ENCODE results near the gene PEX1.
"Not testable (repeated sequence)": the region's sequence is repeated elsewhere in the genome, so short reads cannot be mapped to it uniquely, and the experiment has no call there.

Gene PEX1

DNA sequence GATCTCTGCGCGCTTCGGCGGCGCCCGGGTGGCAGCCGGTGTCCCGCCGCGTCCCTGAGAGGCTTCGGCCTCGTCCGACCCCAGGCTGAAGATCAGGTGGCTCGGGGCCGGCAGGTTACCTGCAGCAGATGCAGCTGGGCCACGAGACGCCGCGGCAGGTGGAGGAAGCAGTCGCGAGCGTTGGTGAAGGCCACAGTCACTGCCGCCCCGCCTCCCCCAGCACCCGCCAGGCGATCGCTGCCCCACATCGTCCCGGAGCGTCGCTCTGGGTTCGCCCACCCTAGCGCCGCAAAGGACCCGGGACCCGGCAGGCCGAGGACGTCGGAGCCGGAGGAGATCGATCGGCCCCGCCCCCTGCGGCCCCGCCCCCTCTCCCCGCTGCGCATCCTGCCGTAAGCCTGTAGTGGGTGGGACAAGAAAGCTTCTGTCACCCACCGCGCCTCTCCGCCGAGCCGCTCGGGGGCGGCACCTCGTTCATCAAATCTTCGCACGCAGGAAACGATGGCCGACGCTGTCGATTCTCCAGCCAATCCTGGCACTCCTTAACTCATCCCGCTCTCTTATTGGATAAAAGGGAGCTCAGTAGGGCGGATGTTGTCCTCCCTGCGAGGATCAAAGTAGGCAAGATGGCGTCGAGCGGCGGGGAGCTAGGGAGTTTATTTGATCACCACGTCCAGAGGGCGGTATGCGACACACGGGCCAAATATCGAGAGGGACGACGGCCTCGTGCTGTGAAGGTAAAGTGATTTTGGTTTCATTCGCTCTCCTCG, at the start of gene PEX1, which contains the start of gene RBM48:
Gene PEX1, minus strand, starts transcription at position 333 of the 770 bp plus-strand sequence. Its CDS starts 85 bp downstream, at position 248.
Gene RBM48, plus strand, starts transcription at position 608 of the 770 bp plus-strand sequence. Its CDS starts 19 bp downstream, at position 627.
- DNase-seq = peak; percentile 98

DNA sequence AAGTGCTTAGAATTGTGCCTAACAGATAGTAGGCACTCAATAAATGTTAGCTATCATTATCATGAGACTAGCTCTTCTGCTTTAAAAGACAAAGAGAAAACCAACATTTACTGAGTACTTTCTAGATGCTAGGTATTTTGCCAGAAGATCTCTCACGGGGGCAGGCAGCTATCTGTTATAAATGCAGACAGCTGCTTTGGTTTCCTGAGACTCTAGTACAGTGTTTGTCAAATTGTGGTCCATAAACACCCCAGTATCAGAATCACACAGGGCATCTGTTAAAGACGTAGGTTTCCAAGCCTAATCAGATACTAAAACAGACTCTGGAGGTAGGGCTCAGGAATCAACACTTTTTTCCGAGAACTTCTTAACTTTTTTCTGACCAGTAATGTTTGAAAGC, 48.0 kb upstream of the PEX1 start:
- DNase-seq = no peak

DNA sequence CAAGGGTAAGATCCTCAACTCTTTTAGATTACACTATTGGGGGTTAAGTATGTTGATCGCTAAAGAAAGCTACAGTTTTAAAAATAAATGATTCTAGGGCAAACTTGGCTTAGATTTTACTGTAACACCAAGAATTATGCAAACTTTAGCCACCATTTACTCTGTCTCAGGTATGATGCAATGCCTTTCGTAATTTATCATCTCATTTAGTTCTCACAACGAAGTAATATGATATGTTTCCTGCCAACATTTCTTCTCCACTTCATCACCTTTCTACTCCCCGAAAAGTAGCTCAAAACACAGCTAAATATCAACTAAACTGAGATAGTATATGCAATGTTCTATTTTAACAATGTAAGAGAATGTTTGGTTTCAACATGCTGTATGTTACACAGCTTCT, 40.8 kb upstream of the PEX1 start:
- DNase-seq = no peak

DNA sequence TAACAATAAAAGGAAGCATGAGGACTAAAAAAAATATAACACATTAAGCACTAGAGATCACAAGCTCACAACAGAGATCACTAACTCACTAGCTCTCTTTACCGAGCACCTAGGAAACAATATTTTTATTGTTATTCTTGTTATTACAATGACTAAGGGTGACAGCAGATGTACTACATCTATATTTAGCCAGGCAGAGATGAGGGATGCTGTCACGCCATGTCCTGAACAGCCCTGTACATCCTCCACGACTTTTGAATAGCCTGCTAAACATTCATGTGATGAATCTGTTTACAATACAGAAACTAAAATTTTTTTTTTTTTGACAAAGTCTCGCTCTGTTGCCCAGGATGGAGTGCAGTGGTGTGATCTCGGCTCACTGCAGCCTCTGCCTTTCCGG, 39.1 kb upstream of the PEX1 start:
- no peak for DNase-seq

DNA sequence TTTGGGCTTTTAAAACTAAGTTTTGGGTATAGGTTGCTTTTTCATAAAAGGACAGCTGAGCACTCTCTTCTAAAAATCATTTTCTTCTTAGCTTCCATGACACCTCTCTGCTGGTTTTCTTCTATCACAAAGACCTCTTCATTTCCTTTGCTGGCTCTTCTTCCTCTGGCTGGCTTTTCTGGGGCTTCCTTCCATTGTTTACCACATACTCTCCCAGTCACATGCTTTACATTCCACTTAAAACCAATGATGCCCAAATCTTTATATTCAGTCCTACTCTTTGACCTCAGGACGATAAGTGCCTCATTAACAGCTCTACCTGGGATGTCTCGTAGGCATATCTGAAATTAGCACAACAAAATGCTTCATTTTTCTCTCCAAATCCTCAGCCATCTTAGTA, 35.0 kb upstream of the PEX1 start:
- no peak for DNase-seq

DNA sequence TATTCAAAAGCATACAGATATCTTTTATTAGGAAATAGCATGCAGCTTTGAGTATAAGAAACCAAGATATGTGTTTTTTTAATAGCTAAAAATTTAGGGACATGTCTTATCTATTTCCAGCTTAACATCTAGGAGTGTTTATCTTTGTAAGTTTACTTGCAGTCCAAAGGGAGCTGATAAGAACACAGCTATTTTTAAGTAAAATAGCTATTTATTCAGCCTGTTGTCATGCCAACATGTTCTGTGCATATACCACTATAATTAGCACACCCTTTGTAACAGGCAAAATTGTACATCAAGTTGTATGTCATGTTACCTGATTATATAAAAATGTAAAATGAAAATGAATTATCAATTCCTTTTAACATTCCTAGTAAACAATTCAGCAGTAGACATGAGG, 32.3 kb upstream of the PEX1 start:
- DNase-seq = no peak

DNA sequence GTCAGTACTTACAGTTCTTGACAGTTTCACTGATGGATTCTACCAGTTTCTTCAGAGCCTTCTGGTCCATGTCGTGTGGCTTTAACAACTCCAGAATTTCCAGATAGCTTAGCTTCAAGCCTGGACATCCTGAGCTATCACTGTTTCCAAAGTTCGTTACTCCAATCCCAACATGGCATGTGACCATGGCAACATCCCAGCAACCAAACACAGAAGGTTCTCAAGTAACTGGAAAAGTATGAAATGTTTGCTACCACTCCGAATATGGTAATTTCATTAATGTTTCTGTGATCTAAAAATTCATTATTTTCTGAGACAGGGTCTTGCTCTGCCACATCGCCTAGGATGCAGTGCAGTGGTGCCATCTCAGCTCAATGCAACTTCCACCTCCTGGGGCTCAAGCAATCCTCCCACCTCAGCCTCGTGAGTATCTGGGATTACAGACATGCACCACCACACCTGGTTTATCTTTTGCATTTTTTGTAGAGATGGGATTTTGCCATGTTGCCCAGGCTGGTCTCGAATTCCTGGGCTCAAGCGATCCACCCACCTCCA, 29.6 kb upstream of the PEX1 start:
- DNase-seq = no peak

DNA sequence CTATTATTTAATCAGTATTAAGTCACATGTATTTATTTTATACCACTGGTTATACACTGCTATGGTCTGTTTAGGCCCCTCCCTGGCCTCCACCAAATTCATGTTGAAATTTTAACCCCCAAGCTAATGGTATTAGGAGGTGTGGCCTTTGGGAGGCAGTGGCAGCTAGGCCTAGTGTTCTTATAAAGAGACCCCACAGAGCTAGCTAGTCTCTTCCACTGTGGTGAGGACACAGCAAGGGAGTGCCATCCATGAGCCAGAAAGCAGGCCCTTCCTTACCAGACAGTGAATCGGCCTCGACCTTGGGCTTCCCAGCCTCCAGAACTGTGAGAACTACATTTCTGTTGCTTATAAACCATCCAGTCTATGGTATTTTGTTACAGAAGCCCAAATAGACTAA, 28.9 kb upstream of the PEX1 start:
- no peak for DNase-seq

DNA sequence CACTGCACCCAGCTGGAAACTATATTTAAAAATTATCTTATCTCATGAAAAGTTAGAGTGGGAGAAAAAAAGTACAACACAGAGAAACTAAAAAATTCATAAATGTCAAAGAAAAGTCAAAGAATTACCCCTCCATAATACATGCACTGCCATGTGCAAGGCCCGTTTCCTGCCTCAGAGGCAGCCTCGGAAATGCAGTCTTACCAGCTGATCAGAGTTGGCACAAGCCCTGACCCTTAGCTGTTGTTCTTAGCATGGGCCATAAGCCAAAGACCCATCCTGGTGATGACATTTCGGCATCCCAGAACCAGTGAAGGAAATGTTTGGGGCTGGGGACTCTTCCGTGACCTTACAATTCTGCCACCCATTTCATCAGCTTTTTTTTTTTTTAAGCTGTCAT, 21.9 kb upstream of the PEX1 start:
- no peak for DNase-seq

DNA sequence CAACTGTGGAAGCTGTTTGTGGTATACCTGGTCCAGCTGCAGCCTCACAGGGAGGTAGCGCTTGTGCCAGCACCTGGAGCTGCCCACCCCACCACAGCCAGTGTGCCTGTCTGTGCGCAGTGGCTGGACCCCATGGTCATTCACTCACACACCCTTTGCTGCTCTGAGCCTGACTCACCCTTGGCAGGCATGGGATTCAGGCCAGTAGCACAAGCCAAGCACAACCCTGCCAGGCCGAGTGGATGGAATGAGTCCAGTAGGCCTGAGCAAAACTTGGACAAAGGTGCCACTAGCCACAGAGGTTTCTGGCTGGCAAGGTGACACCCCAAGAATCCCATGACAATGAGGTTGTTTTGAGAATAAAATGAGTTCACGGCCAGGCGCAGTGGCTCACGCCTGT, 19.3 kb upstream of the PEX1 start:
- no peak for DNase-seq

DNA sequence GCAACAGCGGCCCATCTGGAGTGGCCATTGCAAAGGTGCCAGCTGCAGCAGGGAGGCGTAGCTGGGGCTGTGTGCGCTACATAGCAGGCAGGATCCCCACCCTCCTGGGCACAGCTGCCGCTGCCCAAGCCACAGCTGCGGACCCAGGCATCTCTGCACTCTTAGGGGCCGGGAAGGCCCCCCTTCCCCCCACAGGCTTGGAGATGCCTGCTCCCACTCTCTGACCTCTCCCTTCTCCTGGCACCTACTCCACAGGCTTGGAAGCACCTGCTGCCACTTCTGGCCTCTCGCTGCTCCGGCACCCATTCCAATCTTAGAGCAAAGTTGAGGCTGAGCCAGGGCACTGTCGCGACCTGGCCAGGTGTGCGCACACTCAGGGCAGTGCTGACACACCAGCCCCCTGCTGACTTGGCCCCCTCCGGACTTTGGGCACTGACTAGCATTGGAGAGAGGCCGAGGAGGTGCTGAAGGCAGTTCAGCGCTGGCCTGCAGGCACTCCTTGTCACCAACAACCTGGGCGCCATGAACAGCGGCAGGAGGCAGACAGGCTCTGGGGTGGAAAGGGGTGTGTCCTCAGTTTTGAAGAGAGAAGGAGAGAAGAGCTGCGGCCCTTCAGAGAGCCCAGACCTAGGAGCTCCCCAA, 18.7 kb upstream of the PEX1 start:
- DNase-seq = no peak

DNA sequence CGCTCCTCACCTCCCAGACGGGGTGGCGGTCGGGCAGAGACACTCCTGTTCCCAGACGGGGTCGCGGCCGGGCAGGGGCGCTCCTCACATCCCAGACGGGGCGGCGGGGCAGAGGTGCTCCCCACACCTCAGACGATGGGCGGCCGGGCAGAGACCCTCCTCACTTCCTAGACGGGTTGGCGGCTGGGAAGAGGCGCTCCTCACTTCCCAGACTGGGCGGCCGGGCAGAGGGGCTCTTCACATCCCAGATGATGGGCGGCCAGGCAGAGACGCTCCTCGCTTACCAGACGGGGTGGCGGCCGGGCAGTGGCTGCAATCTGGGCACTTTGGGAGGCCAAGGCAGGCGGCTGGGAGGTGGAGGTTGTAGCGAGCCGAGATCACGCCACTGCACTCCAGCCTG, 16.8 kb upstream of the PEX1 start:
- not testable (repeated sequence) for DNase-seq

DNA sequence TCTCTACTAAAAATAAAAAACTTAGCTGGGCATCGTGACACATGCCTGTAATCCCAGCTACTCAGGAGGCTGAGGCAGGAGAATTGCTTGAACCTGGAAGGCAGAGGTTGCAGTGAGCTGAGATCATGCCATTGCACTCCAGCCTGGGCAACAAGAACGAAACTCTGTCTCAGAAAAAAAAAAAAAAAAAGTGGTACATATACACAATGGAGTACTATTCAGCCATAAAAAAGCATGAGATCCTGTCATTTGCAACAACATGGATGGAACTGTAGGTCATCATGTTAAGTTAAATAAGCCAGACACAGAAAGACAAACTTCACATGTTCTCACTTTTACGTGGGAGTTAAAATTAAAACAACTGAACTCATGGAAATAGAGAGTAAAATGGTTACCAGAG, 15.2 kb upstream of the PEX1 start:
- not testable (repeated sequence) for DNase-seq

DNA sequence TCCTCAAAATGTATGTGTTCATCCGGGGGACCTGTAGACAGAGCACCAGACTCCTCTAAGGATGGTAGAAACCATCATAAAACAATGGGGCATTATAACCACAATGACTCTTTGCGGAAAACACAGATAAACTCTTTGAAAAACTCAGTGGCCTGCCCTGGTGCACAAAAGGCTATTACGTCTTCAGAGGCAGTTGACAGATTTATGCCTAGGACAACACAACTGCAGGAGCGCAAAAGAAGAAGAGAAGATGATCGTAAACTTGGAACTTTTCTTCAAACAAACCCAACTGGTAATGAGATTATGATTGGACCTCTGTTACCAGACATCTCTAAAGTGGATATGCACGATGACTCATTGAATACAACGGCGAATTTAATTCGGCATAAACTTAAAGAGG, 6.3 kb upstream of the PEX1 start:
- no peak for DNase-seq

DNA sequence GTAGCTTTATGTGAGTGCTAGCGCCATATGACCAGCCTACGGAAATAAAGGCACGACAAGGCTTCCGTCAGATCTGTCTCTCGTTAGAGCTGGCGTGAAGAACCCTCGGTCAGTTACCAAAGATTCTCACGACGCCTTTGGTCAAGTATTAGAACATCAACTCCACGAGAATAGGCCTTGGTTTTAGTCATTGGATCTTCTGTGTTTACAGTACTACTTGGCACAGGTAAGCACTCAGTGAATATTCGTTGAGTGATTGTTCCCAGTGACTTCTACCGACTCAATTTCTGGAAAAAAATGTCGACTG, 591 bp upstream of the PEX1 start:
- DNase-seq = no peak

DNA sequence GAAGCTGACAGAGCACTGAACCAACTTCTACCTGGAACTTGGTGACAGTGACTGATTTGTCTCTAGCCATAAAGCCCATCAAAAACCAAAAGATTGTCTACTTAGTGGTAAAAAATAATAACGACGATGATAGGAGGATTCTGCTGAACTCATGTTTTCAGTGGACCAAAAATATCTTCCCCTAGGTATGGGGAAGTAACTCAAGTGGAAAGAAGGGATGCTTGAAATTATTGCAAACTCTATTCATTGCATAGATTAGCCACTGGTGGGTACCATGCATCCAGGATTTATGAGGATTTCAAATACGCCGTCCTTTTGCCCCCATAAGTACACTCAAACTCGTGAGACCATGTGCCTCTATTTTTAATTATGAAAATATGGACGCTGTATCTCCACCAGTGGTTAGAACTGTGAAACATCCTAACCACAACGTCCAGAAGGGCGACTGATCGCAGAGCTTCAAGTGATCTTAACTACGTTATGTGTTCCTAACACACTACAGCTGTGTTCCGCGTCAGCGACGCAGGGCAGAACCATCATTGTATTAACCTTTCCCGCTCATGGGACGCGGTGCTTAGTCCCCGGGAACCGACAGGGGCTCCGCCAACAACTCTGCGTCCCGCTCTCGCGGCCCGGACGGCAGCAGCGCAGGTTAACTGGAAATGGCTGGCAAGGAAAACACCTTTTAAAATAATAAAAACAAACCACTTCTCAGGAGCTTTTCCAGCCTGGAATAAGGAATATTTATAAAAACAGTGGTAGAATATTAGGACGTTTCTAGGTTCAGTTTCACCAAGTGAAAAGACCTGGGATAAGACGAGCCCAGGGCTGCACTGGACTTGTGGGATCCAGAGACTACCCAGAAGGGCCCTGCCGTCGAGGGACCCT, 776 bp downstream of the PEX1 start:
- peak; percentile 57 for DNase-seq

DNA sequence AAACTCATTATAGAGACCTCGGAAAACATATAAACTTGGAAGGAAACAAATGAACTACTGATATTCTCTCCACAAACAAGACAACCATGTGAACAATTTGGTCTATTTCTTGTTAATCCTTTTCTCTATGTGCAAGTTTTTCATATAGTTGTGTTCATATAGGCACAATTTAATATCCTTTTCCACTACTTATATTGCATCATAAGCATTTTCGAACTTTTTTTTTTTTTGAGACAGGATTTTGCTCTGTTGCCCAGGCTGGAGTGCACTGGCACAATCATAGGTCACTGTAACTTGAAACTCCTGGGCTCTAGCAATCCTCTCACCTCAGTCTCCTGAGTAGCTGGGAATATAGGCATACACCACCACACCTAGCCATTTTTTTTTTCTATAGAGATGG, 5.2 kb downstream of the PEX1 start:
- no peak for DNase-seq

DNA sequence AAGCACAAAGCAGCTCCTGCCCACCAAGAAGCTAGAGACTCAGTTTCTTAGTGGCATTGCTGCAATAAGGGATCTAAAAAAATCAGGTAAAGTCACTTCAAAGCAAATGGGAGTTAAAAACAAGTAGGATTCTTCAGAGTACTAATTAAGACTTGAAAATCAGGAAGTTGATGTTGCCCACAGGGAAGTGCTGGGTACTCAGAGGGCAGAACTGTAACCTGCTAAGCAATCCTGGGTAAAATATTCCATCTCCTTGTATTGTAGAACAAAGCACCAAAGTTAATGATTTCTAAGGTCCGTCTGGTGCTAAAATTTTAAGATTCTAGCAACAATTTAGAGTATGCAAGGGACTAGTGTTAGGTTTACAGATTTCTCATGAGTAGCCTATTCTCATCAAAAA, 8.3 kb downstream of the PEX1 start:
- DNase-seq = no peak

DNA sequence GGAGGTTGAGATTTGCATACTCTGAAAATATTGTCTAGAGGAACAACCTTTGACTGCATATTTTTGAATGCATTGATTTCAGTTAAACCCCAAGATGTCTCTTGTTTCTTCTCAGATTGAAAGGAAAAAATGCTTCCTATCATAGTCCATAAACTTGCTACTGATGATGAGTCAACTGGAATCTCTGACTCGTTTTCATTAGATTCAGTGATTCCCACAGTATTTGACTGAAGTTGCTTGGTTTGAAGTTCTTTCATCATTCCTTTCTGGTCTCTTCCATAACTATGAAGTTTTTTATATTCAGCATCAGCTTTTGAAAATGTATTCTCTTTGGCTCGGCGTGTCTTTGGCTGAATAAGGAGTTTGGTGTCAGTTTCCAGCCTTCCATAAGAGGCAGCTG, 10.7 kb downstream of the PEX1 start:
- no peak for DNase-seq

DNA sequence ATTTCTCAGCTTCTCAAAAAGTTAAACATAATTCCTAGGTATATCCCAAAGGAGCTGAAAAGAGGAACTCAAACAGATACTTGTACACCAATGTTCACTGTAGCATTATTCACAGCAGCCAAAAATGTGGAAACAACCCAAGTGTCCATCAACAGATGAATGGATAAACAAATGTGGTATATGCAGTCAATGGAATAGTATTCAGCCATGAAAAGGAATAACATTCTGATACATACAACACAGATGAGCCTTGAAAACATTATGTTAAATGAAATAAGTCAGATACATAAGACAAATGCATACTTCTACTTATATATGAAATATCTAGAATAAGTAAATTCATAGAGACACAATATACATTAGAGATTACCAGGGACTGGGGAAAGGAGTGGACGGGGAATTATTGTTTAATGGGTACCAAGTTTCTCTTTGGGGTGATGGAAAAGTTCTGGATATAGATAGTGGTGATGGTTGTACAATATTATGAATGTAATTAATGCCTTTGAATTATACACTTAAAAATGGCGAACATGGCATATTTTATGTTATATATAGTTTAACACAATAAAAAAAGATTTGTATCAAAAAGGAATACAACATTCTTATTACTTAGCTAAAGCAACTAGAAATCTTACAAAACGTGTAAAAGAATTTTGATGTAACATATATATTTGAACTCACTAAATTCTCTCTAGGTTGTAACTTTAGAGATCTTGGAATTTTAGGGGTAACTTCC, 15.0 kb downstream of the PEX1 start:
- DNase-seq = no peak

DNA sequence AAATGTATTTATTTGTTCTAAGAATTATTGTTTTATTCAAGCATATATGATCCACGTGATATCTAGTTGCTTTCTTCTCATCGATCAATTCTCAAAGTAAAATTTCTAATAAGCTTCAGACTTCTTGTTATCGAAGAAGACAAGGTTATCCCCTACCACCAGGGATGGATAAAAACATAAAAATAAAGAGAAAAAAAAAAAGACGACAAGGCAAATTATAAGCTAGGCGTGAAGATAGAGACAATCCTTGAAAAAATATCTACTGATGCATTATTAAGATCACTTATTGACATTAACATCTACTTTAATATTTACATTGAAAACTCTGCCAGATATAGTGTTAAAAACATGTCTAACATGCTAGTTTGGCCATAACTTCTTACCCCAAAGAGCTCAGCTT, 19.4 kb downstream of the PEX1 start:
- no peak for DNase-seq

DNA sequence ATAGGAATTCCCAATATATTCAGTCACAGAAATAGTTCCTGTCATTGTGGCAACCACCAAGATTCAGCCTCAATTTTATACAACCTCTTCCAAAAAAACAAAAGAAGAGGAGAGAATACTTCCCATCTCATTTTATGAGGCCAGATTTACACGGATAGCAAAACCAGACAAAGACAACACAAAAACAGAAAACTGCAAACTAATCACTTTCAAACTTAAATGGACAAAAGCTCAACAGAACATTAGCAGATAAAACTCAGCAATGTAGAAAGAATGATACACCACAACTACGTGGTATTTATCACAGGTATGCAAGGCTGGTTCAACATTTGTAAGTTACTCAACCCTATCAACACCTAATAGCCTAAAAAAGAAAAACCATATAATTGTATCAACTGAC, 22.0 kb downstream of the PEX1 start:
- DNase-seq = no peak

DNA sequence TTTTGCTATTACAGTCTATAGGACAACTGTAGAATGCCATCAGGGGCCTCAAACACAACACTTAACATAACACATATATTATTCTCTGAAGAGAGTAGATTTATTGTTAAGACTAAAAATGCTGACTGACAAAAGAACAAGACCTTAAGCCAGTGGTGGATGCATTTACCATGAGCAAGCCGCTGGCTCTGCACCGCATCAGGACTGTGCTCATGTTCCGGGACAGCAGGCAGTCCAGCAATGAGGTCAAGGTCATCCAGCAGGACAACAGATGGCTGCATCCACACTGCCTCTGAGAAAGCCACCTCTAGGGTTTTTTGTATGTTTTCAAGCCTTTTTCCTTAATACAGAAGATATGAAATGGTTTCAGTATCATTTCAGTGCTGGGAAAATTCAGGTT, 23.8 kb downstream of the PEX1 start:
- no peak for DNase-seq
